ENCODE data around the gene ARFRP1. TPM values are rescaled to one million over a fixed set of nuclear protein-coding genes. Genes with fewer than 3 reads are reported as not detected.

The ARFRP1 gene
- total RNA-seq, 1 donor: 25.7 TPM

- TF ChIP-seq, protein P1, sequence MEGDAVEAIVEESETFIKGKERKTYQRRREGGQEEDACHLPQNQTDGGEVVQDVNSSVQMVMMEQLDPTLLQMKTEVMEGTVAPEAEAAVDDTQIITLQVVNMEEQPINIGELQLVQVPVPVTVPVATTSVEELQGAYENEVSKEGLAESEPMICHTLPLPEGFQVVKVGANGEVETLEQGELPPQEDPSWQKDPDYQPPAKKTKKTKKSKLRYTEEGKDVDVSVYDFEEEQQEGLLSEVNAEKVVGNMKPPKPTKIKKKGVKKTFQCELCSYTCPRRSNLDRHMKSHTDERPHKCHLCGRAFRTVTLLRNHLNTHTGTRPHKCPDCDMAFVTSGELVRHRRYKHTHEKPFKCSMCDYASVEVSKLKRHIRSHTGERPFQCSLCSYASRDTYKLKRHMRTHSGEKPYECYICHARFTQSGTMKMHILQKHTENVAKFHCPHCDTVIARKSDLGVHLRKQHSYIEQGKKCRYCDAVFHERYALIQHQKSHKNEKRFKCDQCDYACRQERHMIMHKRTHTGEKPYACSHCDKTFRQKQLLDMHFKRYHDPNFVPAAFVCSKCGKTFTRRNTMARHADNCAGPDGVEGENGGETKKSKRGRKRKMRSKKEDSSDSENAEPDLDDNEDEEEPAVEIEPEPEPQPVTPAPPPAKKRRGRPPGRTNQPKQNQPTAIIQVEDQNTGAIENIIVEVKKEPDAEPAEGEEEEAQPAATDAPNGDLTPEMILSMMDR (IDR thresholded peaks at IDR 0.05; ENCODE audit: insufficient read depth, low read length): no peak
- DNase-seq (ENCODE audit: low read depth): no peak
These were observed 43.9 kb upstream of the ARFRP1 start for GRCh38 chr20:63751471-63752271.

DNA sequence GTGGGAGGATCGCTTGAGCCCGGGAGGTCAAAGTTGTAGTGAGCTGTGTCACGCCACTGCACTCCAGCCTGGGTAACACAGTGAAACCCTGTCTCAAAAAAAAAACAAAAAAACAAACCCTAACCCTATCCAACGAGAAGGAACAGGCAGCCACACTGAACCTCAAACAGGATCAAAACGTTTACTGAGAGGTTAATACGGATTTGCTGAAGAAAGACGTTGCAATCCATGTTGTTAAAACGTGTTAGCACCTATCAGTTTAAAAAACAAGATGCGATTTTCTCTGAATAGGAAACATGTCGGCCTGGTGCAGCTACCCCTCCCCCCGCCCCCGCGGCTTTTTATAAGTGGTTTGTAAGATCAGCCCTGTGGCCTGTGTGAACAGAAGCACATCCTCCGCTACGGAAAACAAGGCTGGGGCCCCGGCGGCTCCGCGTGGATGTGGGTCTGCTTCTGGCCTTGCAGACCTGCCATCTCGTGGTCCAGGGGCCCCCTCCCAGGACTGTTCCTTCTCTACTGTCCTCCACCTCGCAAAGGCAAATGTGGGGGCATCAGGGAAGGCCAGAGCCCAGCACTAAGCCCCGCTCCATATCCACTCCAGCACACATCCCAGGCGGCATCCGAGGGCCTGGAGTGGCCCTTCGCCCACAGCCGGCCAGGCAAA, 43.2 kb upstream of the ARFRP1 start:
- DNase-seq (ENCODE audit: low read depth): no peak
- H3K4me3 ChIP-seq (ENCODE audit: low read depth, low read length): no peak overlapping the region
- TF ChIP-seq, protein P1 (IDR thresholded peaks at IDR 0.05; ENCODE audit: insufficient read depth, low read length): no peak

More at GRCh38 chr20:63751471-63752271, 43.9 kb upstream of the ARFRP1 start:
- H3K4me3 ChIP-seq (ENCODE audit: low read depth, low read length): no peak overlapping the region

DNA sequence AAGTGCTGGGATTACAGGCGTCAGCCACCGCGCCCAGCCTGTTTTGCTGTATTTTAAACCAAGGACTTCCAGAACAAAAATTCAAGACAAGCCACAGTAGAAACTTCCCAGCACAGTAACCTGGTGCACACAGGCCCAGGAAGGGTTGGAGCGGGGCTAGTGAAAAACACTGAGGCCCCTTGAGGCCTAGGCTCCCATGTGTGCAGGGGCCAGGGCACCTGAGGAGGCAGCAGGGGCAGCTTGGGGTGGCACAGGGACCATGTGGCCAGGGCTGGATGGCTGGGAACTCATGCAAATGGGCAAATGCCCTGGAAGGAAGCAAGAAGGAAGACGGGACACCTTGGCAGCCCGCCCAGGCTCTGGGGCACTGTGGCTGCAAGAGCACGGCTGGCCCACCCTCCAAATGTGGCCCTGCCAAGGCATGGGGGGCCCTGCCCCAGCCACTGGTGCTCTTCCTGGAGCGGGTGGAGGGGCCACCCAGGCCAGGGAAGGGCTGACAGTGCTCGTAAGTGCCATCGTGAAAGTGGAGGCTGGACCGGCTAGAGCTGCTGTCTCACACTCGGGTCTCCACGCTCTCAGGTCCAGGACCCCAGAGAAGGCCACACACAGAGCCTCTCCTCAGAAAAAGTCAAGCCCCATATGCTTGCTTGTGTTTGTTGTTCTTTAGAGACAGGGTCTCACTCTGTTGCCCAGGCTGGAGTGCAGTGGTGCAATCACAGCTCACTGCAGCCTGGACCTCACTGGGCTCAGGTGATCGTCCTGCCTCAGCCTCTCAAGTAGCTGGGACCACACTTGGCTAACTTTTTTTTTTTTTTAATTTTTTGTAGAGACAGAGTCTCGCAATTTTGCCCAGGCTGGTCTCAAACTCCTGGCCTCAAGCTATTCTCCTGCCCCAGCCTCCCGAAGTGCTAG, 42.1 kb upstream of the ARFRP1 start:
- DNase-seq (ENCODE audit: low read depth): no peak
- TF ChIP-seq, protein P1 (IDR thresholded peaks at IDR 0.05; ENCODE audit: insufficient read depth, low read length): no peak
- H3K4me3 ChIP-seq (ENCODE audit: low read depth, low read length): no peak overlapping the region

DNA sequence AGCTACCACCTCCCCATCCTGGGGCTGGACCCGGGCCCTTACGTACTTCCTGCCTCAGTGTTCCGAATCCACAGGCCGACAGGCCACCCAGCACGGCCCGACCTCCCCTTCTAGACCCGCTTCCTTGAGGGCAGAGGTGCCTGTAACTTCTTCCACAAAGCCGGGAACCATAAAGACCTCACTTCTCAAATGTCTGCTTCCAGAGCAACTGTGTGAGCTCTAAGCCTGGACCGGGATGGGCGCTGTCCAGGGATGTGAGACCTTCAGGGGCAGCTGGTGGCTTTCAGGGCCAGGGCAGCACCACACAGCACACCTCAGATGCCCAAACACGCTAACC, 41.1 kb upstream of the ARFRP1 start:
- H3K4me3 ChIP-seq (ENCODE audit: low read depth, low read length): no peak overlapping the region
- DNase-seq (ENCODE audit: low read depth): no peak
- TF ChIP-seq, protein P1 (IDR thresholded peaks at IDR 0.05; ENCODE audit: insufficient read depth, low read length): no peak

GRCh38 chr20:63748070-63748933, 40.5 kb upstream of the ARFRP1 start:
- no peak for DNase-seq (ENCODE audit: low read depth)
- TF ChIP-seq, protein P1 (IDR thresholded peaks at IDR 0.05; ENCODE audit: insufficient read depth, low read length): no peak
- no peak overlapping the region for H3K4me3 ChIP-seq (ENCODE audit: low read depth, low read length)

DNA sequence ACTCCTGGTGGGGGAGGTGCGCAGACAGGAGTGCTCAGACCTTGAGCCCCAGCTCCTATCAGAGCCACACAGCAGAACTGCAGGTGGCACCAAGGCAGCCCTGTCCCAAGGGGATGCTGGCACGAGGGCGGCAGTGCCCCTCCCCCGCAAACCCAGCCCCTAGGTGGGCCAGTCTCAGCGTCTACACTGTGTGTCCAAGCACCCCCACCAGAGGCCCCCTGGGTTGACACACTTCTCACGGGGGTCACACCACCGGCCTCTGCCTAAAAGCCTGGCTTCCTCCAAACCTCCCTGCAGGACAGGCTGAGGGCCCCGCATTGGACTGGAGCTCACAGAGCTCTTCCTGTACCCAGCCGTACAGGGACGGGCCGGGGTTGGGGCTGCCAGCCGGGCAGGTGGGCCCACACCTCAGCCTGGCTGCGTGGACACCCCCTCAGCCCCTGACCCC, 39.9 kb upstream of the ARFRP1 start:
- TF ChIP-seq, protein P1 (IDR thresholded peaks at IDR 0.05; ENCODE audit: insufficient read depth, low read length): no peak
- no peak for DNase-seq (ENCODE audit: low read depth)
- H3K4me3 ChIP-seq (ENCODE audit: low read depth, low read length): no peak overlapping the region
